Sigmoid colon (tissue), 7 donors: Measurements from ENCODE around the gene BSND. TPM values are rescaled to one million over a fixed set of nuclear protein-coding genes. Genes with fewer than 3 reads are reported as not detected.
A peak's percentile ranks its signal among the peaks of the same experiment; 100 is the strongest.

Source experiments
- DNase-seq: peaks from one replicate; pipeline ENCODE4 v3.0.0-alpha.2; 2019
- H3K27ac ChIP-seq, 4 donors: fragments of 200-600 bp; sonication (generic); one replicate each; pipeline ENCODE4 v1.5.1; 2016 to 2019; ENCODE audit warnings: mild to moderate bottlenecking in 1 of 4
- H3K27me3 ChIP-seq, 3 donors: fragments of 200-600 bp; sonication (generic); one replicate each; pipeline ENCODE4 v1.5.1; 2019; ENCODE audit warnings: mild to moderate bottlenecking in 1 of 3
- H3K36me3 ChIP-seq, 4 donors: fragments of 200-600 bp; sonication (generic); one replicate each; pipeline ENCODE4 v1.5.1; 2016 to 2019
- H3K4me1 ChIP-seq, 4 donors: fragments of 200-600 bp; sonication (generic); one replicate each; pipeline ENCODE4 v1.5.1; 2017 to 2019
- H3K4me3 ChIP-seq, 4 donors: fragments of 200-600 bp; sonication (generic); one replicate each; pipeline ENCODE4 v1.5.1; 2017 to 2019; ENCODE audit warnings: mild to moderate bottlenecking in 2 of 4, moderate library complexity in 1 of 4
- H3K9me3 ChIP-seq, 4 donors: fragments of 200-600 bp in 3 of 4; sonication (generic) in 3 of 4; one replicate each; pipeline versions ENCODE4 v1.5.1 to v1.6.1; 2013 to 2019
- CTCF ChIP-seq, 4 experiments: fragments of 450-650 bp in 3 of 4; fragments of 200-600 bp in 1 of 4; IDR thresholded peaks; one replicate each; pipeline ENCODE4 v1.5.1; 2016 to 2019; ENCODE audit warnings: antibody characterized with exemption in 4 of 4, mild to moderate bottlenecking in 3 of 4, moderate library complexity in 2 of 4
- EP300 ChIP-seq, 4 donors: sonication (generic); formaldehyde crosslinking; IDR thresholded peaks; one replicate each; pipeline ENCODE4 v1.6.1; 2017; ENCODE audit warnings: antibody characterized with exemption in 4 of 4
- POLR2A ChIP-seq, 2 donors: fragments of 450-650 bp; IDR thresholded peaks; one replicate each; pipeline ENCODE4 v1.6.1; 2016; ENCODE audit warnings: antibody characterized with exemption in 2 of 2, mild to moderate bottlenecking in 2 of 2, moderate library complexity in 2 of 2
- POLR2AphosphoS5 ChIP-seq, 4 donors: sonication (generic); formaldehyde crosslinking; IDR thresholded peaks; one replicate each; pipeline ENCODE4 v1.6.1; 2017; ENCODE audit warnings: antibody characterized with exemption in 4 of 4
- WGBS, 2 donors: extraction: QIAGEN DNeasy Blood & Tissue Kit; methylation state at CpG; one replicate each; pipeline ENCODE4 v1.1.7; 2013; 5-methylcytosine and 5-hydroxymethylcytosine counted together
- intact Hi-C: fragments of 100-400 bp; cut with DNase I; formaldehyde crosslinking; loops from one replicate; pipeline ENCODE4 v1.15.1; 2023
- polyA plus RNA-seq, 3 donors: library from polyadenylated mRNA; stranded (reverse); fragments of 200-250 nt; gene quantifications; one replicate each; pipeline ENCODE4 v1.2.3, GENCODE V29; 2013
- total RNA-seq, 4 donors: library from RNA; depleted of rRNA; stranded (reverse); fragments of >200 nt; gene quantifications; one replicate each; pipeline ENCODE4 v1.1.0, GENCODE V29; 2016
- donor health status: healthy with polysubstance abuse.
- donor health status: Bipolar disorder and iron deficiency.
- donor health status: healthy.

Gene BSND
- total and polyA plus RNA-seq, 7 donors = not detected

- Histone ChIP-seq H3K4me3 (no peak overlapping the region), H3K27me3 (peaks cover 0 to 53% (median 26%) of the 10 kb centered on the region in 3 donors), H3K27ac (no peak overlapping the region), H3K9me3 (no peaks in the 10 kb centered on the region), H3K36me3 (no peaks in the 10 kb centered on the region), H3K4me1 (peaks cover 0 to 15% (median 10%) of the 10 kb centered on the region in 4 donors)
- TF ChIP-seq CTCF (IDR thresholded peaks at IDR 0.05) (no peak), POLR2A (IDR thresholded peaks at IDR 0.05) (no peak), EP300 (IDR thresholded peaks at IDR 0.05) (no peak), POLR2AphosphoS5 (IDR thresholded peaks at IDR 0.05) (no peak)
- no peak for DNase-seq
- intact Hi-C loops = no loop called here
- 92 to 95% methylated on average over 9 of the region's 9 CpGs for WGBS, 2 donors
Measured at GRCh38 chr1:54978528-54979326, 20.0 kb upstream of the BSND start.

GRCh38 chr1:54979327-54979891 lies 19.3 kb upstream of the BSND start:
- WGBS, 2 donors = 64 to 68% methylated on average over 5 of the region's 5 CpGs
- TF ChIP-seq POLR2A (IDR thresholded peaks at IDR 0.05) (no peak), EP300 (IDR thresholded peaks at IDR 0.05) (no peak), CTCF (IDR thresholded peaks at IDR 0.05) (no peak), POLR2AphosphoS5 (IDR thresholded peaks at IDR 0.05) (no peak)
- intact Hi-C loops = no loop called here
- no peaks in the 10 kb centered on the region for H3K36me3 ChIP-seq
- H3K4me3 ChIP-seq = no peak overlapping the region
- no peak overlapping the region for H3K27ac ChIP-seq
- H3K27me3 ChIP-seq = peaks cover 0 to 53% (median 26%) of the 10 kb centered on the region in 3 donors
- H3K4me1 ChIP-seq = peaks cover 0 to 13% (median 10%) of the 10 kb centered on the region in 4 donors
- DNase-seq = no peak
- no peaks in the 10 kb centered on the region for H3K9me3 ChIP-seq

GRCh38 chr1:54980046-54980527 lies 18.6 kb upstream of the BSND start:
- Histone ChIP-seq H3K9me3 (no peaks in the 10 kb centered on the region), H3K36me3 (no peaks in the 10 kb centered on the region), H3K4me3 (peak overlapping the region; percentile 10 to 57 (median 42)), H3K27me3 (peaks cover 0 to 53% (median 26%) of the 10 kb centered on the region in 3 donors), H3K27ac (no peak overlapping the region), H3K4me1 (peaks cover 0 to 13% (median 10%) of the 10 kb centered on the region in 4 donors)
- no peak for DNase-seq
- WGBS, 2 donors = 10 to 25% methylated on average over 25 of the region's 25 CpGs
- no peak for TF ChIP-seq CTCF (IDR thresholded peaks at IDR 0.05)
- TF ChIP-seq EP300 (IDR thresholded peaks at IDR 0.05) = no peak
- TF ChIP-seq POLR2A (IDR thresholded peaks at IDR 0.05) = no peak
- intact Hi-C loops = no loop called here

GRCh38 chr1:54980528-54981241 lies 18.0 kb upstream of the BSND start, which contains the start of gene TMEM61:
TMEM61 (plus strand) TSS chr1:54980628; CDS start chr1:54981066, 438 bp downstream.
- Histone ChIP-seq H3K27me3 (peaks cover 0 to 53% (median 26%) of the 10 kb centered on the region in 3 donors), H3K36me3 (no peaks in the 10 kb centered on the region), H3K9me3 (no peaks in the 10 kb centered on the region), H3K4me1 (peaks cover 0 to 13% (median 10%) of the 10 kb centered on the region in 4 donors), H3K27ac (no peak within 1 kb of the TSS), H3K4me3 (peak within 1 kb of the TSS; percentile 10 to 57 (median 42))
- intact Hi-C loops = no loop called here
- TF ChIP-seq POLR2AphosphoS5 (IDR thresholded peaks at IDR 0.05) (no peak), POLR2A (IDR thresholded peaks at IDR 0.05) (no peak), EP300 (IDR thresholded peaks at IDR 0.05) (no peak), CTCF (IDR thresholded peaks at IDR 0.05) (no peak)
- 2 to 10% methylated on average over 69 of the region's 69 CpGs for WGBS, 2 donors
- no peak for DNase-seq
